NCI-H526 treated with DMSO at 0.1 percent for 48 hours (cell line): Measurements from ENCODE around the gene CNBD2.
A peak's percentile ranks its signal among the peaks of the same experiment; 100 is the strongest.
"Not testable (repeated sequence)": the region's sequence is repeated elsewhere in the genome, so short reads cannot be mapped to it uniquely, and the experiment has no call there.

Experiments
- DNase-seq: peaks from one replicate; lab custom pipeline; 2025; lab: John Stamatoyannopoulos, UW

Gene CNBD2

GRCh38 chr20:35967979-35968640 is at the start of gene CNBD2:
TSS of gene CNBD2 (plus strand) at chr20:35968590. CDS start at chr20:35968763, 173 bp downstream.
- DNase-seq, result no peak

GRCh38 chr20:35920523-35920922 is 47.9 kb upstream of the CNBD2 start:
- DNase-seq, result no peak

- no peak for DNase-seq
Observed at GRCh38 chr20:35929301-35929700, 39.1 kb upstream of the CNBD2 start.

- DNase-seq, result no peak
Observed at GRCh38 chr20:35934050-35934449, 34.3 kb upstream of the CNBD2 start.

GRCh38 chr20:35939264-35939663 is 29.1 kb upstream of the CNBD2 start:
- DNase-seq, result no peak

GRCh38 chr20:35941620-35942019 is 26.8 kb upstream of the CNBD2 start:
- no peak for DNase-seq

- DNase-seq, result no peak
Observed at GRCh38 chr20:35942243-35942642, 26.1 kb upstream of the CNBD2 start.

- peak; percentile 10 for DNase-seq
Observed at GRCh38 chr20:35947489-35947888, 20.9 kb upstream of the CNBD2 start.

GRCh38 chr20:35947907-35948306 is 20.5 kb upstream of the CNBD2 start:
- no peak for DNase-seq

GRCh38 chr20:35950093-35950492 is 18.3 kb upstream of the CNBD2 start:
- no peak for DNase-seq

GRCh38 chr20:35952080-35952479 is 16.3 kb upstream of the CNBD2 start:
- DNase-seq, result peak; percentile 25

GRCh38 chr20:35952480-35953386 is 15.7 kb upstream of the CNBD2 start:
- no peak for DNase-seq

- DNase-seq, result peak; percentile 33
Observed at GRCh38 chr20:35953387-35954199, 14.8 kb upstream of the CNBD2 start.

- peak; percentile 97 for DNase-seq
Observed at GRCh38 chr20:35954200-35954906, 14.0 kb upstream of the CNBD2 start, which contains the start of gene SCAND1. TSS of gene SCAND1 (minus strand) at chr20:35954502. CDS start at chr20:35954284, 218 bp downstream.

- DNase-seq, result peak; percentile 63
Observed at GRCh38 chr20:35954907-35955251, 13.5 kb upstream of the CNBD2 start.

- DNase-seq, result no peak
Observed at GRCh38 chr20:35956616-35957015, 11.8 kb upstream of the CNBD2 start.

- DNase-seq, result not testable (repeated sequence)
Observed at GRCh38 chr20:35959291-35959690, 9.1 kb upstream of the CNBD2 start.

- DNase-seq, result no peak
Observed at GRCh38 chr20:35963878-35964277, 4.5 kb upstream of the CNBD2 start.

- DNase-seq, result no peak
Observed at GRCh38 chr20:35968930-35969329, 540 bp downstream of the CNBD2 start.

- no peak for DNase-seq
Observed at GRCh38 chr20:35971981-35972380, 3.6 kb downstream of the CNBD2 start.

- peak; percentile 28 for DNase-seq
Observed at GRCh38 chr20:35972462-35972861, 4.1 kb downstream of the CNBD2 start.

GRCh38 chr20:35974256-35974655 is 5.9 kb downstream of the CNBD2 start:
- no peak for DNase-seq
